GM21576 (cell line): ENCODE measurements around the gene VMAC.

Experiments
- ATAC-seq: cut with Tn5 transposase; IDR thresholded peaks from one replicate; pipeline ENCODE4 v1.9.1; 2021; ENCODE audit warnings: mild to moderate bottlenecking, moderate library complexity; ENCODE audit not compliant: unreplicated experiment

The VMAC gene

GRCh38 chr19:5951338-5951861 lies 46.7 kb downstream of the VMAC start:
- no peak for ATAC-seq

- ATAC-seq = no peak
These were observed 47.7 kb downstream of the VMAC start for GRCh38 chr19:5952193-5953029.

- no peak for ATAC-seq
These were observed 48.4 kb downstream of the VMAC start for GRCh38 chr19:5953030-5953589.

- no peak for ATAC-seq
These were observed 49.1 kb downstream of the VMAC start for GRCh38 chr19:5953680-5954213.

GRCh38 chr19:5954293-5954692 lies 49.6 kb downstream of the VMAC start:
- ATAC-seq = no peak

- ATAC-seq = no peak
These were observed 50.9 kb downstream of the VMAC start for GRCh38 chr19:5955636-5955935.

- no peak for ATAC-seq
These were observed 51.7 kb downstream of the VMAC start for GRCh38 chr19:5956323-5956722.

- ATAC-seq = no peak
These were observed 52.1 kb downstream of the VMAC start for GRCh38 chr19:5956728-5957127.

GRCh38 chr19:5957170-5957569 lies 52.5 kb downstream of the VMAC start:
- ATAC-seq = no peak

- ATAC-seq = no peak
These were observed 53.6 kb downstream of the VMAC start for GRCh38 chr19:5958074-5958850.

GRCh38 chr19:5958851-5959122 lies 54.1 kb downstream of the VMAC start:
- no peak for ATAC-seq

GRCh38 chr19:5959260-5960004 lies 54.8 kb downstream of the VMAC start:
- no peak for ATAC-seq
